ENCODE data around the gene MIA.
"Not testable (repeated sequence)": the region's sequence is repeated elsewhere in the genome, so short reads cannot be mapped to it uniquely, and the experiment has no call there.

MIA gene

DNA sequence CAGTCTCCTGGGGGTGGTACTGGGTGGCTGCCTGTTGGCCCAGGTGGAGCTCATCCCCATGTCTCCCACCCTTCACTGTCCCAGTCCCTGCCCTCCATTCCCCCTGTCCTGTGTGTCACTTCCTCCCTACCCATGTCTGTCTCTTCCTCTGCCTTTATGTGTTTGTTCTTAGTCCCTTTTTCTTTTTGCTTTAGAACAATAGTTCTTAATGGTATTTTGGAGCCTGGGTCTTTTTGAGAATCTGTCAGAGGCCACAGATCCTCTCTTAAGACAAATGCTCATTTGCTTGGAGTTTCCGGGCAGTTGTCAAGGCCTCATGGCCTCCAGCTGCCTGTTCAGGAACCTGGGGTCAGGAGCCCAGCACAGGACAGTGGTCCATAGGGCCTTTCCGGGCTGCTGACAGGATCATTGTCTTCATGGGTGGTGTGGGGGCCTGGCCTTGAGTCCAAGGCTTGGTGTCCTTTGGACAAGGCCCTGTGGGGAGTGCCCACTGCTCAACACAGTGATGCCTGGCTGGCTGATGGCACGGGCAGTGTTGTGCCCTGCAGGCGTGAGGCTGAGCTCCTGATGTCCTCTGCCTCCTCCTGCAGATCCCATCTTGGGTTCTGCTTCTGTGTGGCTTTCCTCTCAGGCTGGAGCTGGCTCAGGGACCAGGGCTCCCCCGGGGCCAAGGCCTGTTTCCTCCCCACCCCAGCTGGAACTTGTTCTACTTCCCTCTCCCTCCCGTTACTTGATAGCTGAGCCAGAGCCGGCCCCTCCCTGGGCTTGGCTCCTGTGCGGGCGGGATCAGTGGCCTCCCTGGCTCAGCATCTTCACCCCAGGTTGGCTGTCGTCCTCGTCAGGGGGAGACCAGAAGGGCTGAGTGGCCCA lies 27.2 kb downstream of the MIA start:
- no peak for DNase-seq (ENCODE audit: low read depth, low spot score)

DNA sequence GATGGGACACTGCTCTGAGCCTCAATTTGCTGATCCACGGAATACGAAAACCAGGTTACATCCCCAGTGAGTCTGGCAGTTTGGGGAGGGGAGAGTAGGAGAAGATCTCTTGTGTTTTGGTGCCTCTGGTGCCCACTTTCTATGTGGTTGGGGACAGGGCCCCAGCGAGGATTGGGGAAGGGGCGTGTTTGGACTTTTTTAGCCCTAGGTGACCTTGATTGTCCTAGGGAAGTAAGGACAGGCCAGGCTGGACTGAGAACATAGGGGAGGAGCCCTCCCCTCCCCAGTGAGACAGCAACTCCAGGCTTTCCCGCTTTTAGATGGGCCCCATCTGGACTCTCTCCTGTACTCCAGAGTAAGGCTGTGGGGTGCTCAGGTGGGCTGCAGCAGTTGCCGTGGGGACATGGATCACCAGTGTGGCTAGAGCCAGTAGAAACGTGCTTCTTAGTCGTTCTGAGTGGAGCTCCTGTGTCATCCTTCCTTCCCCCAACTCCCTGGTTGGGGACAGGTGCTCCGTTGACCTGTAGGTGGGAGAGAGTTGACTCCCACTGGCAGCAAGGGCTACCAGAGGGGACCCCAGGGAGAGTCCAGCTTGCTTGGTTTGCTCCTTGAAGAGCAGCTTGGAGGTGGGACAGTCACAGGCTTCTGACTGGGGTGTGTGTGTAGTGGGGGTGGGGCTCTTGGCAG lies 28.0 kb downstream of the MIA start:
- DNase-seq (ENCODE audit: low read depth, low spot score) = no peak

DNA sequence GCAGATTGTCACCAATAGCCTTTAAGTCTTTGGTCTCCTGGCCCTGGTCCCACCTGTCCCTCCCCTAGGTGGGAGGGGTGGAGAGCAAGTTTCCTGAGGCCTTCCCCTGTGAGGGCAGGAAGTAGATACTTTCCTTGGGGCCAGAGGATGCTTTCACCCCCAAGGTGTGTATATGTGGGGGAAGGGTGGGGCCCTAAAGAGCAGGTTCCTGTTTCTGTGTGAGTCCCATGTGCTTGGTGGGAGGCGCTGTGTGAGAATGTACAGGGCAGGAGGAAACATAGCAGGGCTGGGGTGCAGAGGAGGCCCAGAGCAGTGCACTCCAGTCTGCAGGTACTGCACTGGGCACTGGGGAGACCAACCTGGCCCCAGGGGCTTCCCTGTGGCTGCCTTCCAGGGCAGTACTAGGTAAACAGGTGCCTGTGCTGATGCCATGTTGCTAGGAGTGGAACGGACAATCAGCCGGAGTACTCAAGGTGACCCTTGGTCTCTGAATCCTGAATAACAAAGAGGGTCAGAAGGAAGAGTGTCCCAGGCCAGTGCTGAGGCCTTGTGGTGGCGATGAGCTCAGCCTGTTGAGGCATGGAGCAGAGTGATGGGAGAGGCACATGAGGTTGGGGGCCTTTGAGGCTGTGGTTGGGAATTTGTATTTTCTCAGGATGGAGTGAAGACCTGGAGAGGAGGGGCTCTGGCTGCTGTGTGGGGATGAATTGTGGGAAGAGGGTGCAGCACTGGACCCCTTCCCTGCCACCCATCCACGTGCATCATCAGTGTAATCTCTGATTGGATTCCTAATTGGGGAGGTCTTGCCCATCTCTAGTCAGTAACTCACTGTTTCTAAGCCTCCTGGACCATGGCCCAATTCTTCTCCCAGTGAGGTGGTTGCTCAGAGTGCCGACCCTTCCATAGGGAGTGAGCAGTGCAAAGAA lies 28.8 kb downstream of the MIA start:
- DNase-seq (ENCODE audit: low read depth, low spot score) = no peak

GRCh38 chr19:40804783-40805242 lies 29.5 kb downstream of the MIA start:
- no peak for DNase-seq (ENCODE audit: low read depth, low spot score)

DNA sequence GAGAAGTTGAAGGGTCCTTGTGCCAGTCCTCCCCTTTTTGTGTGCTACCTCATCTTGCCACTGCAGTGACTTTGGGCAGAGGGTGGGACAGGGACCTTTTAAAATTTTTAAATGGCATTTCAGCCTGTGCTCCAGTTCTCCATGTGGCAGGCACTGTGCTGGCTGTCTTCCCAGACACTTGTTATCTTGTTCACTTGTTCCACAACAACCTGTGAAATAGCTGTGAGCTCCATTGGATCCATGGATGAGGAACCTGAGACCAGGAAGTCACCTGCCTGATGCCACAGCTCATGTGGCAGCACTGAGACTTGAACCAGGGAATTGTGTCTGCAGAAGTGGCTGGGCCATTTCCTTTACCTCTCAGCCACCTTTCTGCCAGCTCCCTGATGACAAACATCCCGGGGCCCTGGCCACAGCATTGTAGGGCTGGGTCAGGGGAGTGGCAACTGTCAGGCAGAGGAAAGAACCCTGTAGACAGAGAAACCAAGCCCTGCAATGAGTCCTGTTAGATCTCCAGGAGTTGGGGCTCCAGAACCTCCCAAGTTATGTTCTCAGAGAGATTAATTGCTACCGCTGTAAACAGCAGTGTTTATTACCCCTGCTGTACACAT lies 30.0 kb downstream of the MIA start:
- no peak for DNase-seq (ENCODE audit: low read depth, low spot score)

DNA sequence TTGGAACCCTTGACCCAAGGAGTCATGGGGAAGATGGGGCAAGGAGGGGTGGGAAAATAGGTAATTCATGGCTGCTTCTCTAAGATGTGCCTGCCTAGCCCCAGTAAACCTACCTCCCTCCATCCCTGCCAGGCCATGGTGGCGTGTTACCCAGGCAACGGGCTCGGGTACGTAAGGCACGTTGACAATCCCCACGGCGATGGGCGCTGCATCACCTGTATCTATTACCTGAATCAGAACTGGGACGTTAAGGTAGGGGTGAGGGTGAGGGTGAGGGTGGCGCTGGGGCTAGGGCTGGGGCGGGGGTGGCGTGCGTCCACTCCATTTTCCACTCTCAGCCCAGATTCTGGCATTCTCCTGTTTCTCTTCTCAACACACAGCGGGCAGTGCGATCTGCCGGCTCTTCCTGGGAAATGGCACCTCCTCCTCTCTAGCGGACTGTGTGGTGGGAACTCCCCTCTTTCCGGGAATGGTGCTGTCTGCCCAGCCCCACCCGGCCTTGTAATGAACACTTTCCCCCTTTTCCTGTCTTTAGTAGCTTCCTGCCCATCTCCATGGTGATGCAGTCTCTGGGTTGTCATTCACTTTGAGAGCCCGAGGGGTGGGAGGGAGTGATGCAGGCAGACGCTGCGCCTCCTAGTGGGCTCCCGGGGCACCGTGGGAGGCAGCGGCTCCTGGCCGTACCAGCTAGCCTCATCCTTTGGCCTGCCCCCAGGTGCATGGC lies 31.3 kb downstream of the MIA start:
- DNase-seq (ENCODE audit: low read depth, low spot score) = peak; percentile 58

DNA sequence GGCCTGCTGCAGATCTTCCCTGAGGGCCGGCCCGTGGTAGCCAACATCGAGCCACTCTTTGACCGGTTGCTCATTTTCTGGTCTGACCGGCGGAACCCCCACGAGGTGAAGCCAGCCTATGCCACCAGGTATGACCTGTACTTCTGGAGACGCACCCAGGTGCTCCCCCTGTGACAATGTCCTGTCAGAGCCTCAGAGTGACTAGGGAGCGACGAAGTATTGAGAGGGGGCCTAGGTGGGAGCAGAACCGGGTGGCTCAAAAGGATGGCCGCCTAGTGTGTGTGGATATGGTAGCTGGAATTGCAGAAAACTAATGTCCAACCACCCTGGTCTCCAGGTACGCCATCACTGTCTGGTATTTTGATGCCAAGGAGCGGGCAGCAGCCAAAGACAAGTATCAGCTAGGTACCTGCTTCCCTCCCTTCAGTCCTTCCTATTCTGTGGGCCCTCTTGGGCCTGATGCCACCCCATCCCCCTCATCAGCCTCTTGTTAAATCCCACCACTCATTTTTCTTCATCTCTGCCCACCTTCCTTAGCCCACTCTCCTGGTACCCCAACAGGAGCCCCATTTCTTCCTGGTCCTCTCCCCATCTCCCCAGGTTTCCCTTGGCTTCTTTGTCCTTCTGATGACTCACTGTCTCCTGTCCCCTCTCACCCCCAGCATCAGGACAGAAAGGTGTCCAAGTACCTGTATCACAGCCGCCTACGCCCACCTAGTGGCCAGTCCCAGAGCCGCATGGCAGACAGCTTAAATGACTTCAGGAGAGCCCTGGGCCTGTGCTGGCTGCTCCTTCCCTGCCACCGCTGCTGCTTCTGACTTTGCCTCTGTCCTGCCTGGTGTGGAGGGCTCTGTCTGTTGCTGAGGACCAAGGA lies 32.1 kb downstream of the MIA start:
- no peak for DNase-seq (ENCODE audit: low read depth, low spot score)

- DNase-seq (ENCODE audit: low read depth, low spot score) = no peak
Observed at GRCh38 chr19:40808021-40808325, 32.7 kb downstream of the MIA start.

GRCh38 chr19:40808497-40808896 lies 33.2 kb downstream of the MIA start:
- DNase-seq (ENCODE audit: low read depth, low spot score) = no peak

DNA sequence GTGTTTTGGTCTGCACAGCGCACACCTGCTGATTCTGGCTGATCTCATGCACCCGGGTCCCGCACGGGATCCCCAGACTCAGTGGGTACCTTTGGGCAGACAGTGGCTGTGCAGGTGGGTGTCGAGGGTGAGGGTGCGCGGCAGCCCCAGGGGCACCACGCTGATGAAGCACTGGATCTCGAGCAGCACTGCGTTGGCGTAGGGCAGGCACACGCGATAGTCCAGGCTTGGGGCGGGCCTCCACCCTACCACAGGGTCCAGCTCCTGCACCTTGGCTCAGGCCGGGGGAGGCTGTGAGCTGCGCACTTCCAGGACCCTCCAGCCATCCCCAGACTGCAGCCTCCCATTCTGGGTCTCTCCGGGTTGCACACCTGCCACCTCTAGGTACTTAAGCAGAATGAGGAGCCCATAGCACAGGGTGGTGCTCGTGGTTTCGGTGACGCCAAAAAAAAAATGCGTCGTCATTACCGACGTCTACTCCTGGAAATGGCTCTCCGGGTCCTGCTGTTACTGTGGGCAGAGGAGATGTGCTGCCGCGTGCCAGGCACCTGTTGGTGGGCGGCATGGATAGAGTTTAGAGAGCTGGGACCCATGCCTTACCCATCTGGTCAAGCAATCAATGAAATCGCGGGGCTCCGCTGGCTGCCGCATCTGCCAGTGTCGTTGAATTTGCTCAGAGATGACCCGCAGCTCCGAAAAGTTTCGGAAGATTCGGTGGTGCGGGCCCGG lies 34.2 kb downstream of the MIA start:
- DNase-seq (ENCODE audit: low read depth, low spot score) = no peak

- DNase-seq (ENCODE audit: low read depth, low spot score) = no peak
Observed at GRCh38 chr19:40810160-40810559, 34.8 kb downstream of the MIA start.

DNA sequence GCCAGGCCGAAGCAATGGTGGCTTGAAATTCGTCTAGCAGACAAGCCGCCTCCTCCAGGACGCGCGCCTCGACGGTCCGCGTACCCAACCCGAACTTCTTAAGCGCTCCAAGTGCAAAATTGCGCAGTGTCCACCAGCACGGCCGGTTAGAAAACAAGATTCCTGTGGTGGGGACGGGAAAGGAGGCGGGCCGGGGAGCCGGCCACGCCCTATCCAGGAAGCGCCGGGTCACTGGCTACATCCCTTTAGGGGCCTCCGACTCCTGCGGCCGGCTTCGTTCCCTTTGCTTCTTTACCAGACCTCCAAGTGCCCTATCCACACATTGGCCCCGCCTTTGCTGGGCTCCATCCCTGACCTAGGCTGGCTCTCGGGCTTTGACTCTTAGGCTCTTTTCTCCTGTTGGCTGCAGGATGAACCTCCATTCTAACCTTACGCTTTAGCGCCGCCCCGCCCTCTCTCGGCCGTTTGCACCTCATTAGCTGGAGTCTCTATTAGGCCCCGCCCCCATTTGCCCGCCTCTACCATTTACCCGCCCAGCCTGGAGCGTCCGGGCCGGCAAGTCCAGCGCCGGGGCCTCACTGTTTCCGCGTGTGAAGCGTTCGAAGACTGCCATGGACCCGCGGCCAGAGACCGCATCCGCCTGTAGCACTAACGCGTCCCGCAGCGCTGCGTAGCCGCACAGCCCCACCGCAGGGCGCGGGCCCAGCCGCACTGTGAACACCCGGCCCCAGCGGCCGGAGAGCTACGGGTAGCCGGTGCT lies 35.5 kb downstream of the MIA start:
- DNase-seq (ENCODE audit: low read depth, low spot score) = not testable (repeated sequence)

DNA sequence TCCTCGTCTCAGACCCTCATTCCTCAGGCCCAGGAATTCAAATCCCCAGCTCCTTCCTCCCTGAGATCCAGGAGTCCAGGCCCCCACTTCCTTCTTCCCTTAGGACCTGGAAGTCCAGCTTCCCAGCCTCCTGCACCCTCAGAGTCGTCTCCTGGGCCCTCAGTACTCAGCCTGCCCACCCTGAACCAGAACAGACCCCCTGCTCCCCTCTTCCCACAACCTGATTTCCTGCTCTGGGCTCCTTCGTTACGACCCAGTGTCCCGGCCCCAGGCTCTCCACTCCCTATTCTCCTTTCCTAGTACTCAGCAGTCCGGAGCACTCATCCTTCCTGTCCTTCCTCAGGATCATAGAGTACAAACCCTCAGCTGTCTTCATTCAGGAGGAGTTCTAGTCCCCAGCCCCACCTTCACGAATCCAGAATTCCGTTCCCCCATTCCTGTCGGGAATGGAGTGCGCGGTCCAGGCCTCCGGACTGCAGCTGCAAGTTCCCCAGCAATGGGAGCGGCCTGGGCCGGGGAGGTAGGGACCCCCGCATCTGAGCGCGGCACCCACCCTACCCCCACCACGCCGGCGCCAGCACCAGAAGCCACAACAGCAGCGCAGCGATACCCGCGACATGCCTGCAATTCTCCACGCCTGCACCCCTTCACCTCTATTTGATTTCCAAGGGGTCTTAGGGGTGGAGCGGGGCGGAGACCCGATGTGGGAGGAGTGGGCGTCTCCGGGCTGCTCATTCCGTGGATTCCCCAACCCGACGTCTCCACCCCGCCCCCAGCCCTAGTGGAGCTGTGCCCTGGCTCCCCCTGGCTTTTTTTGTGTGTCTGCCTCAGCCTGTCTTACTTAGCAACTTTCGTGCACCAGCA lies 36.4 kb downstream of the MIA start:
- no peak for DNase-seq (ENCODE audit: low read depth, low spot score)

- DNase-seq (ENCODE audit: low read depth, low spot score) = not testable (repeated sequence)
Observed at GRCh38 chr19:40812571-40812970, 37.2 kb downstream of the MIA start.

- no peak for DNase-seq (ENCODE audit: low read depth, low spot score)
Observed at GRCh38 chr19:40813182-40813581, 37.9 kb downstream of the MIA start.

DNA sequence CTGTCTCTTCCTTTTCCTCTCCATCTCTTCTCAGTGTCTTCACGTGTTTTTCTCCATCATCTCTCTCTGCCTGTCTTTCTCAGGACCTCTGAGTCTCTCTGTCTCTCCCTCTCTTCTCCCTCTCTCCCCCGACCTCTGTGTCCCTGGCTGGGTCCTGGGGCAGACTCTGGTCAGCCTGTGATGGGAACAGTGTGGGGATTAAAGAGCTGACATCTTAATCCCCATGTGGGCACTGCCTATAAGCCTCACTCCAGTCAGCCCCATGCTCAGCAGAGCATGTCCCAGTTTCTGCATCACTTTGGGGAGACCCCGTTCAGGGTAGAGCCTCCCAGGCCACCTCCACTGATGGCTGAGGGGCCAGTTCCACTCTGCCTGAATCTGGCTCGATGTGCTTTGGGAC lies 39.9 kb downstream of the MIA start:
- no peak for DNase-seq (ENCODE audit: low read depth, low spot score)
